Caki2 (cell line): ENCODE measurements around the gene ISM1. TPM values are rescaled to one million over a fixed set of nuclear protein-coding genes. Genes with fewer than 3 reads are reported as not detected.

Experiments
- DNase-seq: peaks from one replicate; pipeline ENCODE4 v3.0.0-alpha.2; 2015; ENCODE audit warnings: low read depth
- in situ Hi-C: cut with HindIII; loops from 2 replicates; pipeline ENCODE4 v1.10.0; 2016; ENCODE audit warnings: low sequenced_read_pairs, low pct_unique_long_range_greater_than_20kb, mixed read lengths
- total RNA-seq: library from RNA; depleted of rRNA; stranded (reverse); fragments of >200 nt; shearing (Covaris generic); gene quantifications from 2 replicates; pipeline ENCODE4 v1.2.3, GENCODE V29; 2014; ENCODE audit warnings: low replicate concordance

ISM1 gene
- total RNA-seq, 1 experiment from 2014 or later: 7.7 TPM

DNA sequence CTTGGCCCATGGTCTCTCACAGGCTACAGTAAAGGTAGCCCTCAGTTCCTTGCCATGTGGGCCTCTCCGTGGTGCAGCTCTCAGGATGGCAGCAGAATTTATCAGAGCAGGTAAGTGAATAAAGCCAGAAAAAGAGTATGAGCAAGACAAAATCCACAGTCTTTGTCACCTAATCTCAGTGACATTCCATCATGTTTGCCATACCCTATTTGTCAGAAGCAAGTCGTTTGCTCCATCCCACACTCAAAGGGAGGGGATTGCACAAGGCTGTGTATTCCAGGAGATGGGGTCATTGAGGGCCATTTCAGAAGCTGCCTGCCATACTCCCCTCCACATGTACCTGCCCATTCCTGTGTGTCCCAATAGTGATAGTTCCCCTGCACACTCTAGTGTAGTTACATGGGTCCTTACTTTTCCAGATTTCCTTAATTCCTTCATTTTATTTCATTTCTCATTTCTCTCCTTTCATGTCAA lies 24.2 kb downstream of the ISM1 start:
- in situ Hi-C loops: no loop called here
- no peak for DNase-seq

DNA sequence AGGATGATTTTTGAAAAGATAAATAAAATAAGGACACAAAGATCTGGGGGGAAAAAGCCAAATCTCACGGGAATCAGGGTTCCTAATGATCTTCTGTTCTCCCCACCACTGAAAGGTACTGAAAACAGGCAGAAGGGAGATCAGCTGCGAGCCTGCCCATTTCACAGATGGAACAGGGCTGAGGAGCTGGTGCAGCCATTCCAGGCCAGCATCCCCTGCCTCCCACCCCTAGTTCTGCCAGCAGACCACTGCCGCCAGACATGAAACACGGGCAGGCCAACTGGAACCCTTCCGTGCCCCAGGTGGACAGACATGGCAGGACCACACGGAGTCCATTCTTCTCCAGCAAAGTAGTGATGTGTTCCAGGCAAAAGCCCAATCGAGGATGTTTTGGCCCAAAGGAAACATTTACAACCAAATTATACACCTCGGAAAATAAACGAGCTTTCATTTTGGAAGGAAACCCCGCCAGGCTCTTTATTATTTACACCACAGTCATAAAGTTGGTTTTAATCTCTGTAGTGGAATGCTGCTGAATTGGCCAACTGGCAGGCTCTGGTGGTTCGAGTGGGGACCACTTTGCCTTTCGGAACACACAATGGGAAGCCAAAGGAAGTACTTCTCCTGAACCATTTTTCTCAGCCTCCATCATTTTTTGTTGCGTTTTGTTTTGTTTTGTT lies 28.2 kb downstream of the ISM1 start:
- in situ Hi-C loops: no loop called here

DNA sequence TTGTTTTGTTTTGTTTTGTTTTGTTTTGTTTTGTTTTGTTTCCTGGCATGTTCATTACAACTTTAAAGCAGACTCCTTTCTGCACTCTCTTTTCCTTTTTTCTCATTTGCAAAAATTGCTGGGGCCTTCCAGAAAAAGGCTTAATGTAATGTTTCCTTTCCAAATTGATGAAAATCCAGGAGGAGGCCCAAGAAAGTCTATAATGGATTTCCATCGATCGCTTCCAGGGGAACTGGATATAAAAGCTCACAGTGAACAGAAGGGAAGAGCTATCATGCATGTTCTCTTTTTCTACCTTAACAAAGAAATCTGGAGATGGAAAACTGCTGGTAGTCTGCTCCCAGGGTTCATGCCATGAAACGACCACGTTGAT lies 28.7 kb downstream of the ISM1 start:
- in situ Hi-C loops: no loop called here

More for the DNA sequence above, 28.2 kb downstream of the ISM1 start:
- DNase-seq: no peak

DNA sequence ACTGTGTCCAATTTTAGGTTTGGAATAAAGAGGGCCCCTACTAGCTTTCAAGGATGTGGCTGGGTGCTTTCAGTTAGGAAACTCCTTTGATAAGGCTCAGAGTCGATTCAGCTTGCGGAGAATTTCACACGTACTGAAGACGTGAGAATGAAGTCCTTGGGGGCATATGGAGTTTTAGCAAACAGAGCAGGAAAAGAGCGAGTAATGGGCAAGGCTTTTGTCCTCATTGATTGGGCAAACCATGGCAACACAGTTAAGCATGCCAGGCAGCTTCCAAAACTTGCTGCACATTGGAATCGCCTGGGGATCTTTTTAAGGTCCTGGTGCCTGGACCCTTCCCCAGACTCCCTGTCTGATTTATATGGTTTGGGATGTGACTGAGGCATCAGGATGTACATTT lies 29.2 kb downstream of the ISM1 start:
- no peak for DNase-seq
- in situ Hi-C loops: no loop called here

More for the DNA sequence above, 28.7 kb downstream of the ISM1 start:
- DNase-seq: no peak

DNA sequence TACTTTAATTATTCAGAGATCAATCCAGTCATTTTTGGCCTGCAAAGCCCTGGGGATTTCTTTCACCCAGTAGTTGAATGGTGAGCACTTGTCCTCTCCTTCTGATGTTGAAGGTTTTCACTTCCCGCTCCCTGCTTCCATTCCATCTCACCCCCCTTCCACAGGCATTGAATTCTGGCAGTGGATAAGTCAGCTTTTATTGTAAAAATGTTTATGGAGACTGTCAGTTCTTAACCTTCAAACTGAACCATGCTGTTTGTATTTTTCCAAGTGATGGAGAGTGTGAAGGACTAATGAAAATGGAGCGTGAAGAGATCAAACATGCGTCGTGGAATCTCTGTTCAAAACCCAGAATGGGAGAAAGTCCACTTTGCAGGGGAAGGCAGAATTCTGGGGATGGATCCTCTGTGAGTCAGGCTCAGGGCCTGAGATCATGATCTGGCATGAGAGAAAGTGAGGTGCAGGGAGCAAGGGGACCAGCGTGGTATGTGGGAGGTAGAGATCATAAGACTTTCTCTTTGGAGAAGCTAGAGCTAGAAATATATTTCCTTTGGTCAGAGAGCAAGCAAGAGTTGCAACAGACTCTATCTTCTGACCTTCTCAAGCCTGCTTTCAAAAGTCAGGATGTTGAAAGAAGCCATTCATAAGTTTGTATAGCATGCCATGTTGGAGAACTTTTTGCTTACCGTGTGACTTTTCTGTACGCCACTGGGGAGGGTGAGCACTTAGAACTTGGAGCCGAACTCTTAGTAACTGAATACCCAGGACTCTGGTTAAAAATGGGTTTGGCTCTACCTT lies 30.2 kb downstream of the ISM1 start:
- no peak for DNase-seq
- in situ Hi-C loops: no loop called here

DNA sequence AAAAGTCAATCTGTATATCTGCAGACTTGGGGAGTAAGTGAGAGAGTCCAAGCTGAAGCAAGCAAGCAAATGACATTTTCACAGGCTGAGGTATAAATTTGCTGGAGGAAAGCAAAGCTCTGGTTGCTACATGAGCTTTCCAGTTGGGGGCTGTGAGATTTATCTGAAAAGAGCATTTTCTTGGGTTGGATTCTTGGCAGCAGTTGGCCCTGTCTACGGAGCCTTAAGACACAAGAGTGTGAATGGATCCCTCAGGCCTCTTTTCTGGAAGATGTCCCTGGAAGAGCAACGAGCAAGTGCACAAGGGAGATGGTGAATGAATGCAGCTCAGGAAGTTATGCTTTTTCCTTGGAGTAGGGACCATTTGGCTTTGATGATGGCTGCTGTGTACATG lies 30.8 kb downstream of the ISM1 start:
- in situ Hi-C loops: no loop called here

DNA sequence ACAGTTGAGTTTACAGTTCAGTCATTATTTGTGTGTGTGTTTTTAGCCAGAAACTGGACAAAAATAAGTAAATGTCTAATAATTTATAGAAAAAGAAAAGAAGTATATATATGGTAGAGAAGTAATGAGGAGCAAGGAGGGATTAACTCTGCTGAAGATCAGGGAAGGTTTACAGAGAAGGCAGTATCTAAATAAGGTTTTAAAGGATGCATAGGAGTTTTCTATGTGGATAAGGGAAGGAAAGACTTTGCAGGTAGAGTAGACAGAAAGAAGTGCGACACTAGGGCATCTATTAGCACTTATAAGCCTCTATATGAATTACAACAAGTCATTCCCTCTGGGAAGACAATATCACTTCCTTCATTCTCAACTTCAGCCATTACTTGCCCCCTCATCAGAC lies 34.3 kb downstream of the ISM1 start:
- DNase-seq: no peak
- in situ Hi-C loops: no loop called here

More for the DNA sequence above, 30.8 kb downstream of the ISM1 start:
- DNase-seq: no peak

DNA sequence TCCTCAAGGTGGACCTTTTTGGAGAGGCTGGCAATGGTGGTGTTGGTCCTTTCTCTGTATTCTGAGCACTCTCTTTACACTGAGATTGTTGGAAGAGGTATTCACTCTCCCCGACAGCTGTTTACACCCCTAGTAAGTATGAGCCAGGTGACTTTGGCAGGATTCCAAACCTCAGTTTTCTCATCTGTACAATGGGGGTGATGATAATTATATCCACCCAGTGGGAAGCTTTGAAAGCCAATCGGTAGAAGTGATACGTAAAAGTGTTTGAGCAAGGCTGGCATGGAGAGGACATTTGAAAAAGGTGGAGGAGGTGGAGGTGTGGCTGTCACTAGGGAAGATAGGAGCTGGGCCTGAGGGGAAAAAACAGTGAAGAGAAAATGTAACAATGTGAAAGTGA lies 35.5 kb downstream of the ISM1 start:
- in situ Hi-C loops: no loop called here
- no peak for DNase-seq

DNA sequence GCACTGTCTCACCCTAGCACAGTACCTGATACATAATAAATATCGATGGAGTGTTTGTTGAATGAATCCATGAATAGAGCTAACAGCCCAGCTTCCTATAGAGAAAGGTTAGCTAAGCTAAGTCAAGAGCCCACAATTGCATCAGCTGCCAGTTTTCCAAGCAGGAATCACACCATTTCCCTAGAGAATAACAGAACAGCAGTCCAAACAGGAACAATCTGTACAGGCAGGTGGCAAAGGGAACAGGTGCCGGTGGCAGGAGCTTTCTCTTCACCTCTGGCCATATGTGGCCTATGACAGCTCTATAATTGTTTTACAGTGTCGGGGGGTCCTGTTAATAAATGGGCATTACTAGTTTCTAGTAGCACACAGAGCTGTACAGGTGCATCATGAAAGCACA lies 38.8 kb downstream of the ISM1 start:
- DNase-seq: no peak
- in situ Hi-C loops: no loop called here

DNA sequence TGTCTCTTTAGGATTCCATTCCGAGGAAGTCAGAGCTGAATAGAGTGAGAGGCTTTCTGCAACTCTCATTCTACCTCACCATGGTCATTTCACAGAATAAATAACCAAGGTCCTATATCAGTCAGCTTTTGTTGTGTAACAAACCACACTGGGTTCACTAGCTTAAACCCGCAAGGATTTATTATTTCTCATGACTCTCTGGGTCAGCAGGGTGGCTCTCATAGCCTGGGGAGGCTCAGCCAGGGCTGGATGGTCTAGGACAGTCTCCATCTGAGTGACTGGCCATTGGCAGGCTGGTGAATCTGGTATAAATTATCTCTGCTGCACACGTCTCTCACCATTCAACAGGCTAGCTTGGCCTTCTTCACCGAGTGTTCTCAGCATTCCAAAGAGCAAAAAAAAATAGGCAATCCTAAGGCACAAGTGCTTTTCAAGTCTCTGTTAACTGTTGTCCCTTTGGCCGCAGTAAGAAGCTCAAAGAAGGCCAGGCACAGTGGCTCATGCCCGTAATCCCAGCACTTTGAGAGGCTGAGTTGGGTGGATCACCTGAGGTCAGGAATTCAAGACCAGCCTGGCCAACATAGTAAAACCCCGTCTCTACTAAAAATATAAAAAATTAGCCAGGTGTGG lies 39.7 kb downstream of the ISM1 start:
- no peak for DNase-seq
- in situ Hi-C loops: no loop called here

DNA sequence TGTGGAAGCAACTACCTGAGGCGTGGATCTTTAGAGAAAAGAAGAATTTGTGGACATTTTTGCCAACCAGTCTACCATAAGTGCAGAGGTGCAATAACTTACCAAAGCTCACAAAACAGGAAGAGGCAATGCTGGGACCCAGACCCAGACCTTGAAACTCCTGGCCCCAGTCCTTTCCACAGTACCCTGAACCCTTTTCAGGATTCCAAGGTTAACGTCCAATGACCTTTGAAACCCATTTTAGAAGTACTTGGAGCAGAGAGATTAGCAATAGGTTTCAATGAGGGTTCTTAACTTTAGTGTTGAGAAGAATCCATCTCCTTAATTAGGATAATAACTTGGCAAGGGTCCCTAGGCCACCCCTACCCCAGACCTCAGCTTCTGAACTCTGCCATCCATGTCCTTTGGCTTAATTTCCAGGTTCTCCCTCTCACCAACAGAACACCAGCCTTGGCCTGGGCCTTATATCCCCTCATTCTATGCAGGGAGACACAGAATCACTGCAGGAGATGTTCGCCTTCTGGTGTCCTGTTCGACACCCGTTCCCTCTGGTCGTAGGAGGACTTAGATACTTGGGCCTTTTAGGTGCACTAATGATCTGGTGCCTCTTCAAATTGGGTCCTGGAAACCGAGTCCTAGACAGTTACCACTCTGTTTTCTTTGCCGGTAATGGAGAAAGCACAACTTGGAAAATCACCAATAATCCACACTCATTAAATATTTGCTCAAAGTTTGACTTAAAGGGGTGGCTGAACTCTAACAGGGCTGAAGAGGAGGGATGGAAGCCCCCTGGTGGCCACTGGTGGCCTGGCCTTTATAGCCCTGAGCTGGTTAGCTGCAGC lies 40.6 kb downstream of the ISM1 start:
- DNase-seq: peak; percentile 56
- in situ Hi-C loops: no loop called here

DNA sequence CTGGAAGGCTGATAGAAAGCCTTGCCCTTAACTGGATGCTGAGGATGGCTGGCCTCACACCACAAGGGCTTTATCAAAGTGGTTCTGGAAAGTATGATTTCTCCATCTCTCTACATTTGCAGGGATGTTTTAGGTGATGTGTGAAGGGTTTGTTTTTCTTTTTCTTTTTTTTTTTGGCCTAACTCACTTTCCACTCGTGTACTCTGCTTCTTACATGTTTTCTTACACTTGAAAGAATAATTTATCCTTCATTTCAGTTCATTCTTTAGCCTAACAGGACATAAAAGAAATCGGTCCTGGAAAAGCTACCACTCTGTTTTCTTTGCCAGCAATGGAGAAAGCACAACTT lies 41.2 kb downstream of the ISM1 start:
- in situ Hi-C loops: no loop called here

DNA sequence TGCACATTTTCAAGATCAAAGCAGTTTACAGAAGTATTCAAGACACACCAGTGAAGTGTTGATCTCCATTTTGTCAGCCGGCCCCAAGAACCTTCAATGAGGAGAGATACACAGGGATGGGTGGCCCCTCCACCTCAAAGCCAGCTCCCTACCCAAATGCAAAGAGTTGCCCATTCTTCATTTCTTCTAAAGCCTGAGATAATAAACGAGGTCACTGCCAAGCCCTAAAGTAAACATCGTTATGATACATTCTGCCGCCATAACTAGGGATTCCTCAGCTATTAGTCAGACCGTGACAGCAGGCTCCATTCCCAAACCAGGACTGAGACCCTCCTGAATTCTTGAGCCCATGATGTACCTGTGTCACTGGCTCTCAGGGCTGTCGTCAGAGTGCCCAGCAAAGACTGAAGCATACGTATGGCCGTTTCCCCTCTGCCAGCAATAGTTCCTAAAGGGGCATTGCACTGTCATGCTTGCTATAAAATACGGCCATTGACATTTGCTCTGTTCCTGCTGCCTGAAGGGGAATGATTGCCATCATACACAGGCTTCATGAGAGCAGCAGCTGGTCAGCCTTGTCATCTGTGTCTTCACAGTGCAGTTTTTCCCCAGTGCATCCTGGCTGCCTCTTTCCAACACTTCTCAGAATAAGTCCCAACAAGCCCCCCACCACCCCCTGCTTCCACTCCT lies 41.7 kb downstream of the ISM1 start:
- in situ Hi-C loops: no loop called here
- peak; percentile 53 for DNase-seq

More for the DNA sequence above, 41.2 kb downstream of the ISM1 start:
- DNase-seq: no peak

DNA sequence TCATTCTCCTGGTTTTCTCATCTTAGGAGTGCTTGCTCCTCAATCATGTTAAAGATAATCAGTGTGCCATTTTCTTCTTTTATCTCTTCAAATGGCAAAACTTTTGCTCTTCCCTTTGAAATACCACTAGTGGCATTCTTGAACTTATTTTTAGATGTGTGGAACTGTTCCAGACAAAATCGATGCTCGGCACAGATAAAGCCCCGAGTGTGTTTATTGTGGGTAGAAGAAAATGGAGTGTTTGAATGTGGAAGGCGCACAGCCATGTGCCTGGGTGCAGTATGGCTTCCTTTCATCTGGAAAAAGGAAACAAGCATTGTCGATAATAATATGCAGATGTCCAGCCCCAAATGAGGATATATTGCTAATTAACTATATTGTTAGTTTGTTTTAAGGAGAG lies 42.4 kb downstream of the ISM1 start:
- DNase-seq: no peak
- in situ Hi-C loops: no loop called here

DNA sequence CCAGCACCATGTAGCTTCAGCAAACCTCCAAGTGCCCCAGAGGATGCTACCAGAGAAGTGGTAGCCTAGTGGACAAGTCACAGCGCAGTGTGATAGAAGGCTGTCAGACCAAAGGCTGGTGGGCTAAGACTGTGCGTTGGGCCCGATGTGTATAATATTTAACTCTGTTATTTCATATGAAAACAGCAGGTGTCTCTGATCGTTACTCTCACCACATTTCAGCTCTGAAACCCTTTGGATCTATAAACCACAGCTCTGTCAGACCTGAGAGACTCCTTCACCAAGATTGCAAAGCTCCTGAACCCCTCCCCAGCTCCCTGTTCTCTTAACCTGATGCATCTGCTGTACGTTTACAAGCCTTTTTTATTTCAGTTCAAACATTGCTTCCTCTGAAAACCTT lies 43.8 kb downstream of the ISM1 start:
- in situ Hi-C loops: no loop called here
- DNase-seq: no peak

DNA sequence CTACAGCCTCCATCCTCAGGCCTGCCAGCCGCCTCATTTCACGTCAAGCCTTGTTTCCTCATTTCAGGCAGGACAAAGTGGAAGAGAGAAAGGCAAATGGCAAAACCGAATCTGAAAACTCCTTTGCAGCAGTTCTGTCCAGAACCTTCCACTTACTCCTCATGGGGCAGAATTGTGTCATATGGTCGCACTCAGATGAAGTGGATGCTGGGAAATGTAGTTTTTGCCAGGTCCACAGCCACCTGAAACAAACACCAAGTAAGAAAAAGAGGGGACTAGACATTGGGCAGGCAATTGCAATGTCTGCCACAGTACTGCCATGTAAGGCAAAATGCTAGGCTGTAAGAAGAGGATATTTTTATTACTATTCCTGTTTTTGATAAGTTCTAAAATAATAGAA lies 44.9 kb downstream of the ISM1 start:
- DNase-seq: no peak
- in situ Hi-C loops: no loop called here

DNA sequence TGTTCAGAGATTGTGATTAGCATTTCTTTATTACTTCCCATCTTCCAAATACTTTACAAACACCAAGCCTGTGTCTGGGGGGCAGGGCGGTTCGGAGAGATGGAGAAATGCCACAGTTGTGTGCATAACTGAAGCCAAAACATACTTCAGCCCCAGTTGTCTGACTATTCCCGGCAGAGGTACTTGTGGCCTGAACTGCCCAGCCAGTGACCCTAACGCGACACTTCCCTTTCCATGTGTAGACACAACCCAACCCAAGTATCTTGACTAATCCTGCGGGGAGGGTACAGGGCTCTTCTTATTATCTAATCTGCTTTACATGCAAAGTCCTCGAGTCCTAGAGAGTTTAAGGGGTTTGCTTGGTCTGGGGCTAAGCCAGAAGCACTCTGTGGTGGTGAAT lies 46.2 kb downstream of the ISM1 start:
- DNase-seq: no peak
- in situ Hi-C loops: no loop called here

DNA sequence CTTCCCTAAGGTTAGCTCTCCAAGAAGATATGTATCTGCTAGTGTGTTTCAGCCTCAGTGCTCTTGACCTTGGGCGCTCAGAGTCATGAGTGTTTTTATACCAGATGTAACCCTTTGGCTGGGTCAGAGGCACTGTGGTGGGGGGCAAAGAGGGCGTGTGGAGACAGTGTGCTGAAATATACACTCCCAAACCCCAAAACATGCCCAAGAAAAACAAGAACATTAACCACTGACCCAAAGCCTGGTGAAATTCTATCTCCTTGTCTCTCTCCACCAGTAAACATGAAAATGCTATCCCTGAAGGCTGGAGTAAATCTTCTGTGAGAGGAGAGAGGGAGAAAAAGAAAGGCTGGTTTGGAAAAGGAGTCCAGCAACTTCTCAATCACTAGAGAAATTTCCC lies 47.9 kb downstream of the ISM1 start:
- in situ Hi-C loops: no loop called here

More for the DNA sequence above, 47.9 kb downstream of the ISM1 start:
- DNase-seq: no peak
